B cell (primary cell): Measurements from ENCODE around the gene AKAP6. TPM values are rescaled to one million over a fixed set of nuclear protein-coding genes. Genes with fewer than 3 reads are reported as not detected.

ENCODE experiments used
- ATAC-seq: fragments of 200-7000 bp; cut with Tn5 transposase; one replicate; pipeline ENCODE4 v1.10.0; 2021; ENCODE audit warnings: low read depth, mild to moderate bottlenecking, moderate number of reproducible peaks, moderate library complexity
- CTCF ChIA-PET: fragments of 350-600 bp; sonication (Branson Sonifier 250); formaldehyde crosslinking; loops from one replicate; lab custom pipeline; 2021; ENCODE audit warnings: antibody characterized with exemption, inconsistent platforms; lab: Charles Lee
- POLR2A ChIA-PET: fragments of 350-600 bp; sonication (Branson Sonifier 250); formaldehyde crosslinking; loops from one replicate; lab custom pipeline; 2021; ENCODE audit warnings: antibody characterized with exemption; lab: Charles Lee
- DNase-seq: peaks from one replicate; pipeline ENCODE4 v3.0.0; 2013
- H2AFZ ChIP-seq: 2 replicates; pipeline ENCODE4 v1.6.1; 2012; ENCODE audit warnings: mild to moderate bottlenecking, low read depth, low read length; ENCODE audit not compliant: insufficient read depth, poor library complexity, severe bottlenecking
- H3K27ac ChIP-seq, 2 donors: 1 replicate in 1 of 2; 2 replicates in 1 of 2; pipeline ENCODE4 v1.5.1; 2012 to 2013; ENCODE audit warnings: low read length in 2 of 2, mild to moderate bottlenecking in 2 of 2, moderate library complexity in 1 of 2
- H3K27me3 ChIP-seq, 4 experiments: fragments of 200-600 bp in 1 of 4; sonication (generic) in 1 of 4; replicated peaks in 1 of 4; 1 replicate in 2 of 4; 2 replicates in 2 of 4; pipeline versions ENCODE4 v1.6.1 to v1.7.0; 2013 to 2016; ENCODE audit warnings: low read length in 3 of 4, mild to moderate bottlenecking in 2 of 4, mixed read lengths in 1 of 4, moderate library complexity in 1 of 4; ENCODE audit not compliant: insufficient read depth in 4 of 4, control insufficient read depth in 3 of 4; ENCODE audit errors: control extremely low read depth in 1 of 4
- H3K36me3 ChIP-seq, 2 experiments: replicated peaks in 1 of 2; 1 replicate in 1 of 2; 2 replicates in 1 of 2; pipeline versions ENCODE4 v1.6.1 to v1.7.1; 2013; ENCODE audit warnings: low read length in 1 of 2; ENCODE audit not compliant: insufficient read depth in 2 of 2, control insufficient read depth in 1 of 2; ENCODE audit errors: control extremely low read depth in 1 of 2, extremely low read depth in 1 of 2
- H3K4me1 ChIP-seq, 2 donors: fragments of 200-600 bp in 1 of 2; sonication (generic) in 1 of 2; 1 replicate in 1 of 2; 2 replicates in 1 of 2; pipeline versions ENCODE4 v1.5.1 to v1.6.1; 2013 to 2017; ENCODE audit warnings: low read length in 2 of 2; ENCODE audit not compliant: control insufficient read depth in 2 of 2, insufficient read depth in 2 of 2
- H3K4me2 ChIP-seq: replicated peaks from 2 replicates; pipeline ENCODE3; 2012; ENCODE audit warnings: mild to moderate bottlenecking, low read depth, low read length; ENCODE audit not compliant: poor library complexity, severe bottlenecking
- H3K4me3 ChIP-seq, 5 experiments: fragments of 200-600 bp in 1 of 5; sonication (generic) in 1 of 5; 1 replicate in 3 of 5; 2 replicates in 2 of 5; pipeline versions ENCODE4 v1.5.1 to v1.7.0; 2011 to 2016; ENCODE audit warnings: low read length in 4 of 5, mild to moderate bottlenecking in 4 of 5, low read depth in 2 of 5, control low read depth in 1 of 5, moderate library complexity in 1 of 5; ENCODE audit not compliant: insufficient read depth in 1 of 5; ENCODE audit errors: control extremely low read depth in 1 of 5, extremely low read depth in 1 of 5
- H3K79me2 ChIP-seq: fragments of 200-600 bp; sonication (generic); one replicate; pipeline ENCODE4 v1.6.0; 2016; ENCODE audit warnings: low read length; ENCODE audit not compliant: control insufficient read depth, insufficient read depth
- H3K9ac ChIP-seq: fragments of 200-600 bp; sonication (generic); 2 replicates; pipeline ENCODE4 v1.6.1; 2017; ENCODE audit warnings: mild to moderate bottlenecking, low read length, moderate library complexity
- H3K9me3 ChIP-seq, 3 donors: one replicate each; pipeline versions ENCODE4 v1.6.1 to v1.7.1; 2013; ENCODE audit warnings: low read length in 2 of 3; ENCODE audit not compliant: control insufficient read depth in 2 of 3, insufficient read depth in 1 of 3; ENCODE audit errors: control extremely low read depth in 1 of 3
- H4K20me1 ChIP-seq: 2 replicates; pipeline ENCODE4 v1.6.0; 2012; ENCODE audit warnings: mild to moderate bottlenecking, low read length; ENCODE audit not compliant: insufficient read depth, control insufficient read depth, poor library complexity, severe bottlenecking
- H3K27ac Mint-ChIP-seq: one replicate; pipeline ENCODE4 v1.8.0; 2021; ENCODE audit warnings: mixed read lengths
- H3K27me3 Mint-ChIP-seq: one replicate; pipeline ENCODE4 v1.8.0; 2021; ENCODE audit warnings: mixed read lengths
- H3K4me1 Mint-ChIP-seq: one replicate; pipeline ENCODE4 v1.8.0; 2021; ENCODE audit warnings: mixed read lengths
- H3K4me3 Mint-ChIP-seq: one replicate; pipeline ENCODE4 v1.8.0; 2021; ENCODE audit warnings: mixed read lengths
- H3K9me3 Mint-ChIP-seq: one replicate; pipeline ENCODE4 v1.8.0; 2022; ENCODE audit warnings: mixed read lengths; ENCODE audit not compliant: insufficient read depth
- CTCF ChIP-seq: fragments of 200-600 bp; IDR thresholded peaks from one replicate; pipeline ENCODE4 v1.8.0; 2022; ENCODE audit warnings: antibody characterized with exemption, mild to moderate bottlenecking
- EZH2 ChIP-seq: IDR thresholded peaks from 2 replicates; pipeline ENCODE4 v1.6.1; 2012; ENCODE audit warnings: borderline replicate concordance, low read depth, mild to moderate bottlenecking, moderate library complexity, low read length; ENCODE audit not compliant: insufficient read depth, poor library complexity, severe bottlenecking
- WGBS: methylation state at CpG from one replicate; pipeline ENCODE4 v1.1.5; 2013; ENCODE audit warnings: missing lambda C conversion rate; ENCODE audit not compliant: insufficient coverage; 5-methylcytosine and 5-hydroxymethylcytosine counted together
- intact Hi-C: fragments of 100-400 bp; cut with micrococcal nuclease; formaldehyde crosslinking; loops from one replicate; pipeline ENCODE4 v1.10.0; 2022
- polyA plus RNA-seq: library from polyadenylated mRNA; depleted of rRNA; stranded (reverse); fragments of >200 nt; gene quantifications from 2 replicates; pipeline ENCODE4 v1.2.3, GENCODE V29; 2012
- total RNA-seq, 2 donors: library from RNA; stranded (reverse); fragments of 120-200 nt in 1 of 2; gene quantifications; 1 replicate in 1 of 2; 2 replicates in 1 of 2; pipeline versions ENCODE4 v1.2.3 to v1.2.4, GENCODE V29; 2013 to 2022

Gene AKAP6
- total and polyA plus RNA-seq, 2 donors (not counting 1 experiment from before 2014, with no cell fraction given), result 1.4 to 2.8 TPM

GRCh38 chr14:32702088-32702487, 373.0 kb downstream of the AKAP6 start:
- H3K4me3 ChIP-seq, result no peak overlapping the region
- no peak overlapping the region for H3K27ac Mint-ChIP-seq
- ChIA-PET POLR2A (no interaction called here), CTCF (no interaction called here)
- H3K9me3 ChIP-seq, result no peaks in the 10 kb centered on the region
- no peak overlapping the region for H3K9ac ChIP-seq
- H2AFZ ChIP-seq, result no peak overlapping the region
- no peak overlapping the region for H3K4me3 Mint-ChIP-seq
- no peaks in the 10 kb centered on the region for H3K27me3 Mint-ChIP-seq
- H3K79me2 ChIP-seq, result no peaks in the 10 kb centered on the region
- no peak for DNase-seq
- H3K4me2 ChIP-seq, result no peak overlapping the region
- peaks cover 0 to 5% of the 10 kb centered on the region in 2 donors for H3K4me1 ChIP-seq
- no peaks in the 10 kb centered on the region for H3K9me3 Mint-ChIP-seq
- no peaks in the 10 kb centered on the region for H3K27me3 ChIP-seq
- H4K20me1 ChIP-seq, result no peaks in the 10 kb centered on the region
- no peaks in the 10 kb centered on the region for H3K36me3 ChIP-seq
- peak overlapping the region in 1 of 2 donors; percentile 28 for H3K27ac ChIP-seq
- peaks cover 14% of the 10 kb centered on the region for H3K4me1 Mint-ChIP-seq
- ATAC-seq, result no peak
- TF ChIP-seq CTCF (no peak), EZH2 (no peak)
- intact Hi-C loops, result no loop called here

- H2AFZ ChIP-seq, result no peak overlapping the region
- peak; percentile 71 for ATAC-seq
- peak; percentile 47 for DNase-seq
- no peaks in the 10 kb centered on the region for H4K20me1 ChIP-seq
- H3K4me3 ChIP-seq, result no peak overlapping the region
- no peaks in the 10 kb centered on the region for H3K9me3 Mint-ChIP-seq
- no peaks in the 10 kb centered on the region for H3K36me3 ChIP-seq
- H3K9ac ChIP-seq, result no peak overlapping the region
- no peaks in the 10 kb centered on the region for H3K79me2 ChIP-seq
- no peaks in the 10 kb centered on the region for H3K9me3 ChIP-seq
- H3K27me3 ChIP-seq, result no peaks in the 10 kb centered on the region
- peak overlapping the region; percentile 2 for H3K4me2 ChIP-seq
- POLR2A ChIA-PET, result no interaction called here
- 69% methylated on average over 7 of the region's 8 CpGs for WGBS
- peaks cover 0 to 5% of the 10 kb centered on the region in 2 donors for H3K4me1 ChIP-seq
- H3K27ac Mint-ChIP-seq, result peak overlapping the region; percentile 88
- TF ChIP-seq CTCF, result no peak
- no peak for TF ChIP-seq EZH2
- no peaks in the 10 kb centered on the region for H3K27me3 Mint-ChIP-seq
- H3K4me3 Mint-ChIP-seq, result peak overlapping the region; percentile 51
- peak overlapping the region in 1 of 2 donors; percentile 28 for H3K27ac ChIP-seq
- intact Hi-C loops, result no loop called here
- CTCF ChIA-PET, result no interaction called here
- peaks cover 14% of the 10 kb centered on the region for H3K4me1 Mint-ChIP-seq
These were observed 373.5 kb downstream of the AKAP6 start for GRCh38 chr14:32702562-32702961.
